ENCODE data around the gene POLA1.

POLA1 gene

DNA sequence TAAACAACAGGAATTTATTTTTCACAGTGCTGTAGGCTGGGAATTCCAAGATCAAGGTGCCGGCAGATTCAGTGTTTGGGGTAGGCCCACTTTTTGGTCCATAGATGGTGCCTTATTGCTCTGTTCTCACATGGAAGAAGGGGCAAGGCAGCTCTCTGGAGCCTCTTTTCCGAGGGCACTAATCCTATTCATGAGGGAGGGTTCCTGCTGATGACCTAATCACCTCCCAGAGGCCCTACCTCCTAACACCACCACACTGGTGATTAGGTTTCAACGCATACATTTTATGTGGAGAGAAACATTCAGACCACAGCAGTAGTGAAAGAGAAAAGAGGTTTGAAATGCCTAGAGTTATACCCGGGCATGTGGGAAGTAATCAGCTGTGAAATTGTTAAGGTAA lies 1.4 kb upstream of the POLA1 start (continued):
- TF ChIP-seq, protein P1, sequence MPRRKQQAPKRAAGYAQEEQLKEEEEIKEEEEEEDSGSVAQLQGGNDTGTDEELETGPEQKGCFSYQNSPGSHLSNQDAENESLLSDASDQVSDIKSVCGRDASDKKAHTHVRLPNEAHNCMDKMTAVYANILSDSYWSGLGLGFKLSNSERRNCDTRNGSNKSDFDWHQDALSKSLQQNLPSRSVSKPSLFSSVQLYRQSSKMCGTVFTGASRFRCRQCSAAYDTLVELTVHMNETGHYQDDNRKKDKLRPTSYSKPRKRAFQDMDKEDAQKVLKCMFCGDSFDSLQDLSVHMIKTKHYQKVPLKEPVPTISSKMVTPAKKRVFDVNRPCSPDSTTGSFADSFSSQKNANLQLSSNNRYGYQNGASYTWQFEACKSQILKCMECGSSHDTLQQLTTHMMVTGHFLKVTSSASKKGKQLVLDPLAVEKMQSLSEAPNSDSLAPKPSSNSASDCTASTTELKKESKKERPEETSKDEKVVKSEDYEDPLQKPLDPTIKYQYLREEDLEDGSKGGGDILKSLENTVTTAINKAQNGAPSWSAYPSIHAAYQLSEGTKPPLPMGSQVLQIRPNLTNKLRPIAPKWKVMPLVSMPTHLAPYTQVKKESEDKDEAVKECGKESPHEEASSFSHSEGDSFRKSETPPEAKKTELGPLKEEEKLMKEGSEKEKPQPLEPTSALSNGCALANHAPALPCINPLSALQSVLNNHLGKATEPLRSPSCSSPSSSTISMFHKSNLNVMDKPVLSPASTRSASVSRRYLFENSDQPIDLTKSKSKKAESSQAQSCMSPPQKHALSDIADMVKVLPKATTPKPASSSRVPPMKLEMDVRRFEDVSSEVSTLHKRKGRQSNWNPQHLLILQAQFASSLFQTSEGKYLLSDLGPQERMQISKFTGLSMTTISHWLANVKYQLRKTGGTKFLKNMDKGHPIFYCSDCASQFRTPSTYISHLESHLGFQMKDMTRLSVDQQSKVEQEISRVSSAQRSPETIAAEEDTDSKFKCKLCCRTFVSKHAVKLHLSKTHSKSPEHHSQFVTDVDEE (CRISPR knock-in tag; IDR thresholded peaks at IDR 0.05): no peak
- TF ChIP-seq CSDC2 (CRISPR knock-in tag; IDR thresholded peaks at IDR 0.05) (no peak), ISL1 (CRISPR knock-in tag; IDR thresholded peaks at IDR 0.05) (no peak), ARNTL (CRISPR knock-in tag; IDR thresholded peaks at IDR 0.05; ENCODE audit: borderline replicate concordance, low read depth) (no peak), ESRRG (CRISPR knock-in tag; IDR thresholded peaks at IDR 0.05) (no peak), ZC3H10 (CRISPR knock-in tag; IDR thresholded peaks at IDR 0.05) (no peak), TOX (CRISPR knock-in tag; IDR thresholded peaks at IDR 0.05; ENCODE audit: borderline replicate concordance) (no peak)

DNA sequence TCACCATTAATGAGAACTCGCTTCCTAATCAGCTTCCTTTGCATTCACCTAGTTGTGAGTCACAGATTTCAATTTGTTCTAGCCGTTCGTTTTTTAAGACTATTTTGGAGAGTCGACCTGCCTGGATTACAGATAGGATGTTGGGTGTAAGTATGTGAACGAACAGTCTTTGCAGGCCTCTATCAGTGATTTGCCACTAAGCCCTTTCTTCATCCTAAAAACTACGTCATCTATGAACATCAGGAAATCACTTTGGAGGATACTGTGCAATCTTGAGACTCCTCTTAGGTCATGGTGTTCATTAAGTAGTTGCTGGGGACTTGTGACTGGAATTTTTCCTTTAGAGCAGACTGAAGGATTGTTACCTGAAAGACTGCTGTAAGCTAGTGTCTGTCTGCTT lies 1.1 kb downstream of the POLA1 start:
- no peak for ATAC-seq
- TF ChIP-seq ZC3H10 (CRISPR knock-in tag; IDR thresholded peaks at IDR 0.05) (no peak), GLIS3 (CRISPR knock-in tag; IDR thresholded peaks at IDR 0.05) (no peak), ZFP30 (CRISPR knock-in tag; IDR thresholded peaks at IDR 0.05) (no peak), ESRRG (CRISPR knock-in tag; IDR thresholded peaks at IDR 0.05) (no peak), ZNF8 (CRISPR knock-in tag; IDR thresholded peaks at IDR 0.05) (no peak), ZNF565 (CRISPR knock-in tag; conservative IDR thresholded peaks at IDR 0.05; ENCODE audit: low read depth) (no peak), BACH2 (CRISPR knock-in tag; IDR thresholded peaks at IDR 0.05; ENCODE audit: borderline replicate concordance) (no peak), OSR1 (CRISPR knock-in tag; IDR thresholded peaks at IDR 0.05) (no peak), ZFP3 (CRISPR knock-in tag; IDR thresholded peaks at IDR 0.05) (no peak), ARNTL (CRISPR knock-in tag; IDR thresholded peaks at IDR 0.05; ENCODE audit: borderline replicate concordance, low read depth) (no peak), ISL1 (CRISPR knock-in tag; IDR thresholded peaks at IDR 0.05) (no peak), TCF4 (CRISPR knock-in tag; IDR thresholded peaks at IDR 0.05; ENCODE audit: borderline replicate concordance) (no peak), ZNF70 (CRISPR knock-in tag; IDR thresholded peaks at IDR 0.05) (no peak), CSDC2 (CRISPR knock-in tag; IDR thresholded peaks at IDR 0.05) (no peak), RARB (CRISPR knock-in tag; IDR thresholded peaks at IDR 0.05) (no peak), PPARA (CRISPR knock-in tag; IDR thresholded peaks at IDR 0.05; ENCODE audit: borderline replicate concordance) (no peak)
- TF ChIP-seq, protein P1 (CRISPR knock-in tag; IDR thresholded peaks at IDR 0.05): no peak
- TF ChIP-seq, protein P2, sequence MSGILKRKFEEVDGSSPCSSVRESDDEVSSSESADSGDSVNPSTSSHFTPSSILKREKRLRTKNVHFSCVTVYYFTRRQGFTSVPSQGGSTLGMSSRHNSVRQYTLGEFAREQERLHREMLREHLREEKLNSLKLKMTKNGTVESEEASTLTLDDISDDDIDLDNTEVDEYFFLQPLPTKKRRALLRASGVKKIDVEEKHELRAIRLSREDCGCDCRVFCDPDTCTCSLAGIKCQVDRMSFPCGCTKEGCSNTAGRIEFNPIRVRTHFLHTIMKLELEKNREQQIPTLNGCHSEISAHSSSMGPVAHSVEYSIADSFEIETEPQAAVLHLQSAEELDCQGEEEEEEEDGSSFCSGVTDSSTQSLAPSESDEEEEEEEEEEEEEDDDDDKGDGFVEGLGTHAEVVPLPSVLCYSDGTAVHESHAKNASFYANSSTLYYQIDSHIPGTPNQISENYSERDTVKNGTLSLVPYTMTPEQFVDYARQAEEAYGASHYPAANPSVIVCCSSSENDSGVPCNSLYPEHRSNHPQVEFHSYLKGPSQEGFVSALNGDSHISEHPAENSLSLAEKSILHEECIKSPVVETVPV (CRISPR knock-in tag; IDR thresholded peaks at IDR 0.05): no peak
- TF ChIP-seq, protein P3, sequence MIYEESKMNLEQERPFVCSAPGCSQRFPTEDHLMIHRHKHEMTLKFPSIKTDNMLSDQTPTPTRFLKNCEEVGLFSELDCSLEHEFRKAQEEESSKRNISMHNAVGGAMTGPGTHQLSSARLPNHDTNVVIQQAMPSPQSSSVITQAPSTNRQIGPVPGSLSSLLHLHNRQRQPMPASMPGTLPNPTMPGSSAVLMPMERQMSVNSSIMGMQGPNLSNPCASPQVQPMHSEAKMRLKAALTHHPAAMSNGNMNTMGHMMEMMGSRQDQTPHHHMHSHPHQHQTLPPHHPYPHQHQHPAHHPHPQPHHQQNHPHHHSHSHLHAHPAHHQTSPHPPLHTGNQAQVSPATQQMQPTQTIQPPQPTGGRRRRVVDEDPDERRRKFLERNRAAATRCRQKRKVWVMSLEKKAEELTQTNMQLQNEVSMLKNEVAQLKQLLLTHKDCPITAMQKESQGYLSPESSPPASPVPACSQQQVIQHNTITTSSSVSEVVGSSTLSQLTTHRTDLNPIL (CRISPR knock-in tag; IDR thresholded peaks at IDR 0.05; ENCODE audit: low read depth): no peak

DNA sequence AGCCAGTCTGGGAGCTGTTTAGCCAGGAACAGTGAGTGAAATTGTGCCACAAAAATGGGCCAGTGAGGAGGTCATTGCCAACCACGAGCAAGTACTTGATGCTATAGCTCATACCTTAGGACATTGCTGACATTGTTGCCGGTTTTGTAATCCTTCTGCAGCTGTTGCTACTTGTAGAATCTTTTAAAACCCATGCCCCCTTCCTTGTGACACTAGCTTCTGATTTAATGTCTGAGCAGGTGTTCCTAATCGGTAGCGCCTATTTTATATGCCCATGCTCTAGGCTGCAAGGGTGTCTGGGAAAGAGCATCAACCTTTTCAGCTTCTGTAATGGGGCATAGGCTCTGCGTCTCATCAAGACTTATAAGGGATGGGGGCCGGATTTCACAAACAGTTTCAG lies 2.6 kb downstream of the POLA1 start:
- no peak for TF ChIP-seq CSDC2 (CRISPR knock-in tag; IDR thresholded peaks at IDR 0.05)
- no peak for TF ChIP-seq ISL1 (CRISPR knock-in tag; IDR thresholded peaks at IDR 0.05)
- TF ChIP-seq ZFP3 (CRISPR knock-in tag; IDR thresholded peaks at IDR 0.05): no peak
- TF ChIP-seq OSR1 (CRISPR knock-in tag; IDR thresholded peaks at IDR 0.05): no peak
- TF ChIP-seq ZNF565 (CRISPR knock-in tag; conservative IDR thresholded peaks at IDR 0.05; ENCODE audit: low read depth): no peak
- no peak for TF ChIP-seq ESRRG (CRISPR knock-in tag; IDR thresholded peaks at IDR 0.05)
- no peak for TF ChIP-seq RARB (CRISPR knock-in tag; IDR thresholded peaks at IDR 0.05)
- no peak for TF ChIP-seq ARNTL (CRISPR knock-in tag; IDR thresholded peaks at IDR 0.05; ENCODE audit: borderline replicate concordance, low read depth)
- TF ChIP-seq ZC3H10 (CRISPR knock-in tag; IDR thresholded peaks at IDR 0.05): no peak
- no peak for TF ChIP-seq SNAI2 (CRISPR knock-in tag; IDR thresholded peaks at IDR 0.05)
- no peak for TF ChIP-seq BACH2 (CRISPR knock-in tag; IDR thresholded peaks at IDR 0.05; ENCODE audit: borderline replicate concordance)
- no peak for TF ChIP-seq ZNF8 (CRISPR knock-in tag; IDR thresholded peaks at IDR 0.05)
- TF ChIP-seq, protein P3 (CRISPR knock-in tag; IDR thresholded peaks at IDR 0.05; ENCODE audit: low read depth): no peak

More for the DNA sequence above, 2.6 kb downstream of the POLA1 start:
- ATAC-seq: no peak
